Trophoblast cell (in vitro differentiated cells and primary cell): ENCODE data around the gene ADGRL1.
"Not testable (repeated sequence)": the region's sequence is repeated elsewhere in the genome, so short reads cannot be mapped to it uniquely, and the experiment has no call there.

Source experiments
- DNase-seq, 2 donors: peaks; one replicate each; pipeline ENCODE4 v3.0.0-alpha.2; 2016
- H2AFZ ChIP-seq: 2 replicates; pipeline ENCODE4 v1.6.1; 2013; ENCODE audit warnings: low read length, moderate library complexity, mild to moderate bottlenecking; ENCODE audit not compliant: insufficient read depth, poor library complexity
- H2AK5ac ChIP-seq: 2 replicates; pipeline ENCODE4 v1.6.1; 2013; ENCODE audit warnings: mild to moderate bottlenecking, low read length
- H2BK120ac ChIP-seq: 2 replicates; pipeline ENCODE4 v1.6.1; 2013; ENCODE audit warnings: low read length, mild to moderate bottlenecking, moderate library complexity; ENCODE audit not compliant: insufficient read depth, poor library complexity
- H2BK12ac ChIP-seq: 2 replicates; pipeline ENCODE4 v1.6.1; 2013; ENCODE audit warnings: mild to moderate bottlenecking, low read length, moderate library complexity
- H2BK5ac ChIP-seq: 2 replicates; pipeline ENCODE4 v1.6.1; 2013; ENCODE audit warnings: low read length, low read depth, moderate library complexity, mild to moderate bottlenecking; ENCODE audit not compliant: poor library complexity
- H3K14ac ChIP-seq: 2 replicates; pipeline ENCODE4 v1.6.1; 2013; ENCODE audit warnings: mild to moderate bottlenecking, low read length
- H3K18ac ChIP-seq: 2 replicates; pipeline ENCODE4 v1.6.1; 2013; ENCODE audit warnings: mild to moderate bottlenecking, low read length
- H3K23ac ChIP-seq: 2 replicates; pipeline ENCODE4 v1.6.1; 2013; ENCODE audit warnings: low read length
- H3K27ac ChIP-seq: 2 replicates; pipeline ENCODE4 v1.5.1; 2013; ENCODE audit warnings: low read depth, mild to moderate bottlenecking, inconsistent platforms, low read length, moderate library complexity
- H3K27me3 ChIP-seq: 2 replicates; pipeline ENCODE4 v1.6.1; 2013; ENCODE audit warnings: inconsistent platforms, mild to moderate bottlenecking, low read length, moderate library complexity; ENCODE audit not compliant: insufficient read depth
- H3K36me3 ChIP-seq, 2 experiments: 1 replicate in 1 of 2; 2 replicates in 1 of 2; pipeline ENCODE4 v1.6.1; 2013; ENCODE audit warnings: low read length in 2 of 2, mild to moderate bottlenecking in 2 of 2, moderate library complexity in 1 of 2; ENCODE audit not compliant: insufficient read depth in 2 of 2, control insufficient read depth in 1 of 2
- H3K4ac ChIP-seq: 2 replicates; pipeline ENCODE4 v1.6.1; 2013; ENCODE audit warnings: low read depth, mild to moderate bottlenecking, low read length, moderate library complexity
- H3K4me1 ChIP-seq, 2 experiments: 1 replicate in 1 of 2; 2 replicates in 1 of 2; pipeline ENCODE4 v1.6.1; 2013; ENCODE audit warnings: low read length in 2 of 2, mild to moderate bottlenecking in 2 of 2, moderate library complexity in 1 of 2; ENCODE audit not compliant: insufficient read depth in 2 of 2, control insufficient read depth in 1 of 2
- H3K4me2 ChIP-seq: 2 replicates; pipeline ENCODE4 v1.6.1; 2013; ENCODE audit warnings: inconsistent platforms, mild to moderate bottlenecking, low read length, moderate library complexity
- H3K4me3 ChIP-seq: 2 replicates; pipeline ENCODE4 v1.5.1; 2013; ENCODE audit warnings: mild to moderate bottlenecking, low read depth, low read length, inconsistent platforms
- H3K79me1 ChIP-seq: one replicate; pipeline ENCODE4 v1.6.1; 2013; ENCODE audit warnings: low read length
- H3K79me2 ChIP-seq: 2 replicates; pipeline ENCODE4 v1.6.1; 2013; ENCODE audit warnings: low read length, mild to moderate bottlenecking; ENCODE audit not compliant: control insufficient read depth, insufficient read depth, poor library complexity
- H3K9ac ChIP-seq: 2 replicates; pipeline ENCODE4 v1.6.1; 2013; ENCODE audit warnings: mild to moderate bottlenecking, low read length
- H3K9me3 ChIP-seq: 2 replicates; pipeline ENCODE4 v1.6.1; 2013; ENCODE audit warnings: low read depth, mild to moderate bottlenecking, control low read depth, inconsistent platforms, low read length; ENCODE audit not compliant: insufficient read depth
- H4K12ac ChIP-seq: 2 replicates; pipeline ENCODE4 v1.6.1; 2013; ENCODE audit warnings: low read depth, mild to moderate bottlenecking, low read length, moderate library complexity
- H4K8ac ChIP-seq: 2 replicates; pipeline ENCODE4 v1.6.1; 2013; ENCODE audit warnings: low read depth, mild to moderate bottlenecking, low read length, moderate library complexity
- H4K91ac ChIP-seq: one replicate; pipeline ENCODE4 v1.6.1; 2013; ENCODE audit warnings: low read depth, mild to moderate bottlenecking, low read length, moderate library complexity
- WGBS: extraction: QIAGEN DNeasy Blood & Tissue Kit; methylation state at CpG from one replicate; pipeline ENCODE4 v1.1.7; 2013; ENCODE audit warnings: missing lambda C conversion rate; ENCODE audit not compliant: insufficient read length, insufficient coverage; ENCODE audit errors: extremely low coverage; 5-methylcytosine and 5-hydroxymethylcytosine counted together

ADGRL1 gene

DNA sequence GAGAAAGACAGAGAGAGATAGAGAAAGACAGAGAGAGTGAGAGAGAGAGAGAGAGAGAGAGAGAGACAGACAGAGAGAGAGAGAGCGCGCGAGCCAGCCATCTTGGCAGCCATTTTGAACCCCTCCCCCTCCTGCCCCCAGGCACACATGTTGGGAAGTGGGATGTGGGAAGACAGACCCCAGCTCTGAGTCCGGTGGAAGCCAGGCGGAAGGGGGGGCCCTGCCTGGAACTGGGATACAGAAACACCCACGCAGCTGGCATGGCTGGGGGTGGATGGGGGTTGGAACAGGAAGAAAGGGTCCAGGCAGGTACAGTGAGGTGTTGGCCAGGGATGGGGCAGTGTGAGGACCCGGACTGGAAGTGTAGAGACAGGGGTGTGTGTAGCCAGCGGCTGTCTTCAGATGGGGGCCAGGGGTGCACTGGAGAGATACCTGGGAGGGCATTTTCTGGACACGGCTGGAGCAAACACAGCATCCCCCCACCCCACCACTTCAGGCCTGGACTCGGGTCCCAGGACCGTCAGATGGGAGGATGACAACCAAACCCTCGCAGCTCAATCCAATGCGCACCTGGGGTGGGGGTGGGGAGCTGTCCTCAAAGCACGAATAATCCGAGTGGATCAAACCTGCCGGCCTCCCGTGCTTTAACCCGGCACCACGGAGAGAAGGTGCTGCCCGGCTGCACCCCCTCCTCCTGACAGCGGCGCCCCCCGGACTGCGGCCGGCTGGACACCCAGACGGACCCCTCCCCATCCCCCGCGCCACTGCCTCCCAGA, 1.1 kb downstream of the ADGRL1 start:
- not testable (repeated sequence) for H2AK5ac ChIP-seq, H3K9ac ChIP-seq, DNase-seq, H3K18ac ChIP-seq, H3K79me2 ChIP-seq, H4K12ac ChIP-seq, H3K9me3 ChIP-seq, H3K79me1 ChIP-seq, H3K36me3 ChIP-seq, H4K91ac ChIP-seq, H2BK120ac ChIP-seq, H3K27ac ChIP-seq, H4K8ac ChIP-seq, H3K14ac ChIP-seq, H2BK5ac ChIP-seq, H3K23ac ChIP-seq, H2BK12ac ChIP-seq, H3K4ac ChIP-seq, H3K4me1 ChIP-seq
- Histone ChIP-seq H2AFZ (peak overlapping the region; percentile 35), H3K4me3 (peak overlapping the region; percentile 53), H3K4me2 (peak overlapping the region; percentile 74), H3K27me3 (peaks cover 12% of the 10 kb centered on the region)
- WGBS: no CpG with 5 or more reads among the region's 28 CpGs

DNA sequence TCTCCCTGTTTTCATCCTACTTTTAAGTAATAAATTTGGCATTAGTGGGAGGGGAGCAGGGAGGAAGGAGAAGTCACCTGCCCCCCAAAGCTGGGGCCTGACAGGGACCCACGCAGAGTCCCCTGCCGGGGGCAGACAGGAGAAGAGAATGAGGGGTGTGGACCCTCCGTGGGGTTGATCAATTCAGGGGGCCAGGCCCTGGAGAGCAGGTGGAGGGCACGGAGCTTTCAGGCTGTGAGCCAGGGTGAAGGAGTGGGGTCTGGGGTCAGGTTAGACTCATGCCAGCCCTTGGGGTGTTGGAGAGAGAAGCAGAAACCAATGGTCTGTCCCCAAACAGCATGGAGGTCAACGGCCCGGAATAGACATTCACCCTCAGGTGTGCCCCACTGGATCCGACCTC, 1.8 kb downstream of the ADGRL1 start:
- H3K4ac ChIP-seq, H2BK120ac ChIP-seq, H3K79me1 ChIP-seq, H3K4me1 ChIP-seq, H3K9ac ChIP-seq, H3K4me3 ChIP-seq, H2BK12ac ChIP-seq, H2AK5ac ChIP-seq, H2BK5ac ChIP-seq, DNase-seq, H4K8ac ChIP-seq, H2AFZ ChIP-seq, H3K27ac ChIP-seq, H3K79me2 ChIP-seq, H4K91ac ChIP-seq, H3K23ac ChIP-seq, H3K9me3 ChIP-seq, H3K4me2 ChIP-seq, H3K36me3 ChIP-seq, H3K18ac ChIP-seq, H4K12ac ChIP-seq, H3K14ac ChIP-seq: not testable (repeated sequence)
- H3K27me3 ChIP-seq: peaks cover 12% of the 10 kb centered on the region
- WGBS: no CpG with 5 or more reads among the region's 7 CpGs

DNA sequence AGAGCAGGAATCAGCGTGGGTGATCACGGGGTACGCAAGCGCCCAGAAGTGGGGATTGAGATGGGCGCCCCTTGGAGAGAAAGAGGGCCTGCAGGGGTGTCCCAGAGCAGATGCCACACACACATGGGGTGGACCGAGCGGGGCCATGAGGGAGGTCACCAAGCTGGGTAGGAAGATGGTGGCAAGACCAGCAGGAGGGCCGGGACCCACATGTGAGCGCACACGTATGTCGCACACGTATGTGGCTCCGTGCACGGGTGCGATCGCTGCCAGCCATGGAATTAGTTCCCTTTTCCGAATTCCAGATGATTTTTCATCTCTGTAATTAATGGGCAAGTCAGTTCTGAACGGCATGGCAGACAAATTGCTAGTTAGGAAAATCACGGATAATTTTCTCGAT, 2.2 kb downstream of the ADGRL1 start:
- not testable (repeated sequence) for H2BK12ac ChIP-seq, H3K27ac ChIP-seq, H2AK5ac ChIP-seq, H3K36me3 ChIP-seq, H3K4me1 ChIP-seq, H2BK5ac ChIP-seq, H2AFZ ChIP-seq, H3K4me2 ChIP-seq, H3K4ac ChIP-seq, H3K79me1 ChIP-seq, H4K91ac ChIP-seq, H3K23ac ChIP-seq, H3K9ac ChIP-seq, H4K12ac ChIP-seq, H3K14ac ChIP-seq, DNase-seq, H3K9me3 ChIP-seq, H2BK120ac ChIP-seq, H3K18ac ChIP-seq, H4K8ac ChIP-seq, H3K4me3 ChIP-seq, H3K79me2 ChIP-seq
- no CpG with 5 or more reads among the region's 20 CpGs for WGBS
- peaks cover 12% of the 10 kb centered on the region for H3K27me3 ChIP-seq

DNA sequence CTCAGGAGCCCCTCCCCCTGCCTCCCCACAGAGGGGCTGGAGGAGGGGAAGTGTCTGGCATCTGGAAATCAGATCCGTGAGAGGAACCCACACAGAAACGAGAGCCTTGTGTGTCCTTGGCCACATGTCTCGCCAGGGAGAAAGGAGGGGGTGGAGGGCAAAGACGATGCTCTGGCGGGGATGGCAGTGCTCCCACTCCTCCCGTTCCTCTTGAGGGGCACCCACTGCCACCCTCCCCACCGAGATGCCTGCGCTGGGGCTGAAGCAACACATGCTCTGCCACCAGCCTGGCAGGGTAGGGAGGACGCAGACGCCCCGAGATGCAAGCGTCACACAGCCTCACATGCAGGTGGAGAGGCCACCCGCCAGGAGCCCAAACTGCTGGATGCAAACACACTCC, 2.8 kb downstream of the ADGRL1 start:
- Histone ChIP-seq H2BK5ac (no peak overlapping the region), H3K27me3 (peaks cover 12% of the 10 kb centered on the region), H3K4me3 (no peak overlapping the region), H3K36me3 (no peaks in the 10 kb centered on the region), H2BK12ac (no peak overlapping the region), H3K4me1 (peaks cover 0 to 3% of the 10 kb centered on the region in 2 experiments), H3K27ac (no peak overlapping the region), H4K91ac (no peak overlapping the region), H3K9ac (no peak overlapping the region), H3K79me2 (no peaks in the 10 kb centered on the region), H3K4ac (no peak overlapping the region), H2BK120ac (no peak overlapping the region), H4K8ac (no peak overlapping the region), H3K18ac (no peak overlapping the region), H3K4me2 (no peak overlapping the region), H4K12ac (no peak overlapping the region), H2AK5ac (no peak overlapping the region), H3K79me1 (no peaks in the 10 kb centered on the region), H3K9me3 (no peaks in the 10 kb centered on the region), H3K14ac (no peak overlapping the region), H3K23ac (no peak overlapping the region), H2AFZ (no peak overlapping the region)
- no CpG with 5 or more reads among the region's 13 CpGs for WGBS
- DNase-seq: no peak
